Articular chondrocyte of knee joint (primary cell): ENCODE measurements around the gene NKAIN2. TPM values are rescaled to one million over a fixed set of nuclear protein-coding genes. Genes with fewer than 3 reads are reported as not detected.

Experiments used
- total RNA-seq: library from RNA; depleted of rRNA; stranded (reverse); fragments of >200 nt; gene quantifications from 2 replicates; pipeline ENCODE4 v1.2.3, GENCODE V29; 2012

Gene NKAIN2
- total RNA-seq = not detected in 2 replicates

GRCh38 chr6:123803504-123804013 lies at the start of gene NKAIN2:
Gene NKAIN2, plus strand, starts transcription at chr6:123803865.

Other genes starting within 250 kb of the NKAIN2 start
- gene TRDN, start 166.9 kb upstream of the NKAIN2 start, total RNA-seq = under 0.01 TPM in 1 of 2 replicates, not detected in the other